SK-N-SH (cell line): ENCODE results near the gene MFSD2B. TPM values are rescaled to one million over a fixed set of nuclear protein-coding genes. Genes with fewer than 3 reads are reported as not detected.

Experiments
- CTCF ChIA-PET: fragments of 300-600, 350-600 bp; formaldehyde crosslinking; extraction: SDS; loops from one replicate; lab custom pipeline; 2021; lab: Yijun Ruan, JAX
- POLR2A ChIA-PET: fragments of 350-600 bp; sonication (Branson Sonifier 250); formaldehyde crosslinking; extraction: SDS; loops from one replicate; lab custom pipeline; 2020; ENCODE audit warnings: antibody characterized with exemption, inconsistent platforms; lab: Yijun Ruan, JAX
- DNase-seq: peaks from one replicate; pipeline ENCODE4 v3.0.0; 2012
- H2AFZ ChIP-seq: fragments of 200-600 bp; sonication (generic); 2 replicates; pipeline ENCODE4 v1.8.1; 2016; ENCODE audit warnings: antibody characterized with exemption, mild to moderate bottlenecking, low read depth
- H3F3A ChIP-seq: fragments of 200-600 bp; sonication (generic); replicated peaks from 2 replicates; pipeline ENCODE3; 2016; ENCODE audit warnings: antibody characterized with exemption, mild to moderate bottlenecking; ENCODE audit not compliant: insufficient read depth
- H3K27ac ChIP-seq, 2 experiments: fragments of 200-500 bp in 1 of 2; fragments of 200-600 bp in 1 of 2; sonication (Bioruptor generic) in 1 of 2; sonication (generic), shearing (Covaris generic) in 1 of 2; 2 replicates each; pipeline versions ENCODE4 v1.5.1 to v1.6.1; 2014 to 2016; ENCODE audit warnings: low read depth in 2 of 2, inconsistent platforms in 1 of 2, low read length in 1 of 2, mild to moderate bottlenecking in 1 of 2, mixed read lengths in 1 of 2
- H3K27me3 ChIP-seq: fragments of 200-600 bp; sonication (generic), shearing (Covaris generic); 2 replicates; pipeline ENCODE4 v1.6.1; 2016; ENCODE audit warnings: mixed run types; ENCODE audit not compliant: insufficient read depth
- H3K36me3 ChIP-seq, 2 experiments: fragments of 200-500 bp in 1 of 2; fragments of 200-600 bp in 1 of 2; sonication (Bioruptor generic) in 1 of 2; sonication (generic) in 1 of 2; replicated peaks in 1 of 2; 2 replicates each; pipeline versions ENCODE3 to v1.5.1; 2014 to 2016; ENCODE audit warnings: low read length in 1 of 2, mild to moderate bottlenecking in 1 of 2; ENCODE audit not compliant: insufficient read depth in 2 of 2, control insufficient read depth in 1 of 2
- H3K4me1 ChIP-seq, 2 experiments: fragments of 200-500 bp in 1 of 2; fragments of 200-600 bp in 1 of 2; sonication (Bioruptor generic) in 1 of 2; sonication (generic), shearing (Covaris generic) in 1 of 2; 2 replicates each; pipeline versions ENCODE4 v1.5.1 to v1.6.1; 2014 to 2016; ENCODE audit warnings: low read depth in 1 of 2, low read length in 1 of 2, mixed run types in 1 of 2; ENCODE audit not compliant: insufficient read depth in 2 of 2, control insufficient read depth in 1 of 2
- H3K4me2 ChIP-seq: fragments of 200-600 bp; sonication (generic), shearing (Covaris generic); 2 replicates; pipeline ENCODE4 v1.6.1; 2017; ENCODE audit warnings: mixed run types
- H3K4me3 ChIP-seq, 2 experiments: fragments of 200-500 bp in 1 of 2; fragments of 200-600 bp in 1 of 2; sonication (Bioruptor generic) in 1 of 2; sonication (generic), shearing (Covaris generic) in 1 of 2; 2 replicates each; pipeline versions ENCODE4 v1.5.1 to v1.8.1; 2014 to 2016; ENCODE audit warnings: low read depth in 2 of 2, inconsistent platforms in 1 of 2, low read length in 1 of 2, mild to moderate bottlenecking in 1 of 2, mixed read lengths in 1 of 2, moderate library complexity in 1 of 2
- H3K79me2 ChIP-seq: fragments of 200-600 bp; sonication (generic); 2 replicates; pipeline ENCODE4 v1.8.1; 2017; ENCODE audit warnings: mild to moderate bottlenecking; ENCODE audit not compliant: insufficient read depth
- H3K9ac ChIP-seq: fragments of 200-600 bp; sonication (generic); 2 replicates; pipeline ENCODE4 v1.6.1; 2017; ENCODE audit warnings: mixed run types
- H3K9me2 ChIP-seq: fragments of 200-600 bp; sonication (generic); 2 replicates; pipeline ENCODE4 v1.6.1; 2017; ENCODE audit warnings: mixed run types
- H3K9me3 ChIP-seq: fragments of 200-600 bp; sonication (generic); 2 replicates; pipeline ENCODE4 v1.6.1; 2017; ENCODE audit warnings: mixed run types, mild to moderate bottlenecking, moderate library complexity
- H4K20me1 ChIP-seq: fragments of 200-600 bp; sonication (generic); 2 replicates; pipeline ENCODE4 v1.6.1; 2017; ENCODE audit warnings: mild to moderate bottlenecking, mixed run types; ENCODE audit not compliant: insufficient read depth
- CTCF ChIP-seq: fragments of 200-600 bp; sonication (generic); IDR thresholded peaks from 2 replicates; pipeline ENCODE4 v1.6.1; 2017; ENCODE audit warnings: antibody characterized with exemption, mild to moderate bottlenecking, moderate library complexity
- ELF1 ChIP-seq: IDR thresholded peaks from 2 replicates; pipeline ENCODE4 v1.4.0; 2012
- FOSL2 ChIP-seq: IDR thresholded peaks from 2 replicates; pipeline ENCODE4 v1.4.0; 2012; ENCODE audit warnings: low read depth, mild to moderate bottlenecking, moderate library complexity, borderline replicate concordance
- FOXJ3 ChIP-seq: sonication (generic); formaldehyde crosslinking; IDR thresholded peaks from 2 replicates; pipeline ENCODE4 v1.5.1; 2020; ENCODE audit warnings: mild to moderate bottlenecking, missing genetic modification reagents
- MAX ChIP-seq: IDR thresholded peaks from 2 replicates; pipeline ENCODE4 v1.4.0; 2012; ENCODE audit warnings: low read depth
- MXI1 ChIP-seq: IDR thresholded peaks from 2 replicates; pipeline ENCODE4 v1.6.1; 2012; ENCODE audit warnings: mild to moderate bottlenecking, low read depth, low read length, improper control_type of control experiment
- NRF1 ChIP-seq: IDR thresholded peaks from 2 replicates; pipeline ENCODE4 v1.6.1; 2012; ENCODE audit warnings: low read depth, mild to moderate bottlenecking, low read length
- POLR2AphosphoS5 ChIP-seq: IDR thresholded peaks from 2 replicates; pipeline ENCODE4 v1.6.1; 2012; ENCODE audit warnings: low read depth, low read length
- RCOR1 ChIP-seq: fragments of 150-350 bp; IDR thresholded peaks from 2 replicates; pipeline ENCODE4 v1.6.1; 2017; ENCODE audit warnings: antibody characterized with exemption, low read length
- SIN3A ChIP-seq: IDR thresholded peaks from 2 replicates; pipeline ENCODE4 v1.6.1; 2012; ENCODE audit warnings: low read depth, mild to moderate bottlenecking, low read length, moderate library complexity, borderline replicate concordance
- TAF1 ChIP-seq: IDR thresholded peaks from 2 replicates; pipeline ENCODE4 v1.6.1; 2012; ENCODE audit warnings: low read depth, mild to moderate bottlenecking, low read length, moderate library complexity, borderline replicate concordance
- TCF12 ChIP-seq: IDR thresholded peaks from 2 replicates; pipeline ENCODE4 v1.4.0; 2012
- WGBS: methylation state at CpG from one replicate; pipeline ENCODE4 v1.1.6; 2017; ENCODE audit warnings: low lambda C conversion rate; 5-methylcytosine and 5-hydroxymethylcytosine counted together
- polyA plus RNA-seq, 3 experiments: library from polyadenylated mRNA; depleted of rRNA; stranded (reverse); fragments of >200 nt; gene quantifications; 2 replicates each; pipeline ENCODE4 v1.2.3, GENCODE V29; 2012
- TF ChIP-seq, protein P1 (sequence below): IDR thresholded peaks from 2 replicates; pipeline ENCODE4; 2012
- TF ChIP-seq, protein P2 (sequence below): IDR thresholded peaks from 2 replicates; pipeline ENCODE4 v1.4.0; 2012; ENCODE audit warnings: low read depth, borderline replicate concordance

The MFSD2B gene
- polyA plus RNA-seq, 1 of the 3 experiments (the other 2 are of a cell fraction): not detected

DNA sequence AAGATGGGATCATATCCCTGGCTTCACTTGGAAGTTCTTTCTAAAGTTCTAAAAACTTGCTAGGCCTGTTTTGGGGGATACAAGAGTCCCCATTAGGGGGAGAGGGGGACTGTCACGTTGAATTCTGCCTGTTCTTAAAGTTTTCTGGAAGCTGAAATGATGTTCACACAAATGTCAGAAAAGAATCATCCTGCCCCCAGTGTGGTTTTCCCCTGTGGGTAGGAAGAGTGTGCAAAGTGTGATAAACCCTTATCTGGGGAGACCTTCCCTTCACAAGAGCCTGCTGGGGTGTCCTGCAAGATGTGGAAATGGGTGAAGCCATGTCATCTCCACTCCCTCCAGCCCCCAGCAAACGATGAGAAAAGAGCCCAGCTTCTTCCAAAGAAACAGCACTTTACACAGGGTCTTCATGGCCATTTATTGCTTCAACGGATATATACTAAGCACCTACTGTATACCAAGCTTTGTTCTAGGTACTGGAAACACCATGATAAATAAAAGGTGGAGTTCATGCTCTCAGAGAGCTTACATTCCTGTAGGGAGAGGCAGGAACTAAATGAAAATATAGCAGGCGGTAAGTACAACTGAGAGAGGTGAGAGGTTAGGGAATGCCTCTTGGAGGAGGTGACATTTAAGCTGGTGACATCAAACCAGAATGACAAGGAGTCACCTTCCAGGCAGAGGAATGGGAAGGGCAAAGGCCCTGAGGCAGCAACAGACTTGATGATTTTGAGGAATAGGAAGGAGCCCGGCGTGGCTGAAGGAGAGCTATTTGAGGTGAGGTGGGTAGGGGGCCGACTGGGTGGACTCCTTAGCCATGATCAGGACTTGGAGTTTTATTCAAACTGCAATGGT is 1.6 kb downstream of the MFSD2B start:
- Histone ChIP-seq H3F3A (no peaks in the 10 kb centered on the region), H3K9me2 (no peaks in the 10 kb centered on the region), H3K36me3 (no peaks in the 10 kb centered on the region), H3K4me1 (peaks cover 8 to 9% of the 10 kb centered on the region in 2 experiments; a peak in 3 of 4 replicates), H2AFZ (no peak overlapping the region), H3K4me2 (no peak overlapping the region), H3K9ac (no peak overlapping the region), H4K20me1 (no peaks in the 10 kb centered on the region), H3K4me3 (no peak overlapping the region), H3K27ac (no peak overlapping the region)
- POLR2A ChIA-PET: no interaction called here
- CTCF ChIA-PET: interaction anchor here (0.8 to 1.0 kb wide), 3 partner anchors 9 to 84 kb away, joined by 3 read pairs; partner anchors contain the start of gene ATAD2B
- DNase-seq: no peak
- TF ChIP-seq NRF1 (no peak), TAF1 (no peak), FOSL2 (no peak), TCF12 (no peak), RCOR1 (no peak), ELF1 (no peak), MXI1 (no peak), FOXJ3 (CRISPR knock-in tag) (no peak), SIN3A (no peak), CTCF (no peak), POLR2AphosphoS5 (no peak), MAX (no peak)
- TF ChIP-seq, protein P1, sequence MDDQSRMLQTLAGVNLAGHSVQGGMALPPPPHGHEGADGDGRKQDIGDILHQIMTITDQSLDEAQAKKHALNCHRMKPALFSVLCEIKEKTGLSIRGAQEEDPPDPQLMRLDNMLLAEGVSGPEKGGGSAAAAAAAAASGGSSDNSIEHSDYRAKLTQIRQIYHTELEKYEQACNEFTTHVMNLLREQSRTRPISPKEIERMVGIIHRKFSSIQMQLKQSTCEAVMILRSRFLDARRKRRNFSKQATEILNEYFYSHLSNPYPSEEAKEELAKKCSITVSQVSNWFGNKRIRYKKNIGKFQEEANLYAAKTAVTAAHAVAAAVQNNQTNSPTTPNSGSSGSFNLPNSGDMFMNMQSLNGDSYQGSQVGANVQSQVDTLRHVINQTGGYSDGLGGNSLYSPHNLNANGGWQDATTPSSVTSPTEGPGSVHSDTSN: no peak
- TF ChIP-seq, protein P2, sequence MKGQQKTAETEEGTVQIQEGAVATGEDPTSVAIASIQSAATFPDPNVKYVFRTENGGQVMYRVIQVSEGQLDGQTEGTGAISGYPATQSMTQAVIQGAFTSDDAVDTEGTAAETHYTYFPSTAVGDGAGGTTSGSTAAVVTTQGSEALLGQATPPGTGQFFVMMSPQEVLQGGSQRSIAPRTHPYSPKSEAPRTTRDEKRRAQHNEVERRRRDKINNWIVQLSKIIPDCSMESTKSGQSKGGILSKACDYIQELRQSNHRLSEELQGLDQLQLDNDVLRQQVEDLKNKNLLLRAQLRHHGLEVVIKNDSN: no peak
- TF ChIP-seq, all 33 proteins: peak for 0
- Histone ChIP-seq H3K27me3 (no peaks in the 10 kb centered on the region), H3K79me2 (no peaks in the 10 kb centered on the region), H3K9me3 (no peaks in the 10 kb centered on the region)
- WGBS: 83% methylated on average over 7 of the region's 7 CpGs
